ENCODE results near the gene MRPL39. TPM values are rescaled to one million over a fixed set of nuclear protein-coding genes. Genes with fewer than 3 reads are reported as not detected.
"Not testable (repeated sequence)": the region's sequence is repeated elsewhere in the genome, so short reads cannot be mapped to it uniquely, and the experiment has no call there.

MRPL39 gene
- total and polyA plus RNA-seq, 4 experiments from 2014 or later: 19.1 to 53.0 (median 29.8) TPM

GRCh38 chr21:25632296-25632695 lies 25.0 kb upstream of the MRPL39 start:
- Mint-ChIP-seq H3K27ac (no peak overlapping the region), H3K4me3 (no peak overlapping the region), H3K36me3 (no peaks in the 10 kb centered on the region), H3K27me3 (peaks cover 10 to 20% of the 10 kb centered on the region in 2 donors), H3K4me1 (no peaks in the 10 kb centered on the region), H3K9me3 (no peaks in the 10 kb centered on the region)
- Histone ChIP-seq H3K27ac (ENCODE audit: low read depth, low read length) (no peak overlapping the region), H3K4me3 (ENCODE audit: low read length in 2 of 2) (no peak overlapping the region), H3K36me3 (ENCODE audit: insufficient read depth, low read length) (no peaks in the 10 kb centered on the region), H3K4me1 (ENCODE audit: insufficient read depth, low read length) (no peaks in the 10 kb centered on the region), H3K27me3 (ENCODE audit: insufficient read depth, low read length) (peaks cover under 1% of the 10 kb centered on the region), H3K9me3 (ENCODE audit: control insufficient read depth in 1 of 2, low read length in 2 of 2) (no peaks in the 10 kb centered on the region)
- ChIA-PET CTCF (ENCODE audit: partially characterized antibody) (no interaction called here), POLR2A (ENCODE audit: partially characterized antibody) (no interaction called here)
- intact Hi-C loops (cut with micrococcal nuclease): no loop called here
- DNase-seq: no peak

GRCh38 chr21:25626757-25627156 lies 19.5 kb upstream of the MRPL39 start:
- Histone ChIP-seq H3K9me3 (ENCODE audit: control insufficient read depth in 1 of 2, low read length in 2 of 2) (no peaks in the 10 kb centered on the region), H3K27ac (ENCODE audit: low read depth, low read length) (no peak overlapping the region), H3K27me3 (ENCODE audit: insufficient read depth, low read length) (no peaks in the 10 kb centered on the region), H3K36me3 (ENCODE audit: insufficient read depth, low read length) (no peaks in the 10 kb centered on the region), H3K4me3 (ENCODE audit: low read length in 2 of 2) (no peak overlapping the region), H3K4me1 (ENCODE audit: insufficient read depth, low read length) (no peaks in the 10 kb centered on the region)
- ChIA-PET POLR2A (ENCODE audit: partially characterized antibody) (no interaction called here), CTCF (ENCODE audit: partially characterized antibody) (no interaction called here)
- H3K36me3 Mint-ChIP-seq: no peaks in the 10 kb centered on the region
- H3K9me3 Mint-ChIP-seq: no peaks in the 10 kb centered on the region
- peaks cover 0 to 2% of the 10 kb centered on the region in 2 donors for H3K27me3 Mint-ChIP-seq
- intact Hi-C loops (cut with micrococcal nuclease): no loop called here
- DNase-seq: no peak
- no peaks in the 10 kb centered on the region for H3K4me1 Mint-ChIP-seq
- H3K27ac Mint-ChIP-seq: no peak overlapping the region
- no peak overlapping the region for H3K4me3 Mint-ChIP-seq

GRCh38 chr21:25625776-25626555 lies 18.7 kb upstream of the MRPL39 start:
- H3K9me3 ChIP-seq (ENCODE audit: control insufficient read depth in 1 of 2, low read length in 2 of 2); H3K9me3 Mint-ChIP-seq; H3K4me3 Mint-ChIP-seq; H3K4me1 Mint-ChIP-seq; H3K27me3 Mint-ChIP-seq; H3K27me3 ChIP-seq (ENCODE audit: insufficient read depth, low read length); H3K36me3 Mint-ChIP-seq; intact Hi-C loops (cut with micrococcal nuclease); H3K27ac Mint-ChIP-seq; H3K4me3 ChIP-seq (ENCODE audit: low read length in 2 of 2); POLR2A ChIA-PET (ENCODE audit: partially characterized antibody); CTCF ChIA-PET (ENCODE audit: partially characterized antibody); H3K4me1 ChIP-seq (ENCODE audit: insufficient read depth, low read length); DNase-seq; H3K36me3 ChIP-seq (ENCODE audit: insufficient read depth, low read length); H3K27ac ChIP-seq (ENCODE audit: low read depth, low read length): not testable (repeated sequence)

- no peak overlapping the region for H3K4me3 Mint-ChIP-seq
- CTCF ChIA-PET (ENCODE audit: partially characterized antibody): no interaction called here
- no peak for DNase-seq
- POLR2A ChIA-PET (ENCODE audit: partially characterized antibody): no interaction called here
- H3K36me3 Mint-ChIP-seq: no peaks in the 10 kb centered on the region
- intact Hi-C loops (cut with micrococcal nuclease): no loop called here
- Histone ChIP-seq H3K4me1 (ENCODE audit: insufficient read depth, low read length) (no peaks in the 10 kb centered on the region), H3K27ac (ENCODE audit: low read depth, low read length) (no peak overlapping the region), H3K27me3 (ENCODE audit: insufficient read depth, low read length) (no peaks in the 10 kb centered on the region), H3K9me3 (ENCODE audit: control insufficient read depth in 1 of 2, low read length in 2 of 2) (no peaks in the 10 kb centered on the region), H3K4me3 (ENCODE audit: low read length in 2 of 2) (no peak overlapping the region), H3K36me3 (ENCODE audit: insufficient read depth, low read length) (no peaks in the 10 kb centered on the region)
- H3K9me3 Mint-ChIP-seq: no peaks in the 10 kb centered on the region
- H3K27me3 Mint-ChIP-seq: peaks cover 0 to 2% of the 10 kb centered on the region in 2 donors
- H3K4me1 Mint-ChIP-seq: no peaks in the 10 kb centered on the region
- no peak overlapping the region for H3K27ac Mint-ChIP-seq
Observed at GRCh38 chr21:25625036-25625435, 17.8 kb upstream of the MRPL39 start.

GRCh38 chr21:25624511-25624910 lies 17.2 kb upstream of the MRPL39 start:
- no peaks in the 10 kb centered on the region for H3K4me1 ChIP-seq (ENCODE audit: insufficient read depth, low read length)
- DNase-seq: no peak
- no peaks in the 10 kb centered on the region for H3K36me3 ChIP-seq (ENCODE audit: insufficient read depth, low read length)
- Mint-ChIP-seq H3K4me3 (no peak overlapping the region), H3K27me3 (peaks cover 0 to 2% of the 10 kb centered on the region in 2 donors), H3K9me3 (no peaks in the 10 kb centered on the region), H3K27ac (no peak overlapping the region), H3K4me1 (no peaks in the 10 kb centered on the region), H3K36me3 (no peaks in the 10 kb centered on the region)
- H3K27me3 ChIP-seq (ENCODE audit: insufficient read depth, low read length): no peaks in the 10 kb centered on the region
- no peak overlapping the region for H3K27ac ChIP-seq (ENCODE audit: low read depth, low read length)
- CTCF ChIA-PET (ENCODE audit: partially characterized antibody): no interaction called here
- intact Hi-C loops (cut with micrococcal nuclease): no loop called here
- H3K4me3 ChIP-seq (ENCODE audit: low read length in 2 of 2): no peak overlapping the region
- POLR2A ChIA-PET (ENCODE audit: partially characterized antibody): no interaction called here
- no peaks in the 10 kb centered on the region for H3K9me3 ChIP-seq (ENCODE audit: control insufficient read depth in 1 of 2, low read length in 2 of 2)

GRCh38 chr21:25619198-25619597 lies 11.9 kb upstream of the MRPL39 start:
- no peaks in the 10 kb centered on the region for H3K4me1 ChIP-seq (ENCODE audit: insufficient read depth, low read length)
- H3K27ac ChIP-seq (ENCODE audit: low read depth, low read length): no peak overlapping the region
- Mint-ChIP-seq H3K9me3 (no peaks in the 10 kb centered on the region), H3K27me3 (peaks cover 0 to 2% of the 10 kb centered on the region in 2 donors), H3K4me1 (no peaks in the 10 kb centered on the region), H3K27ac (no peak overlapping the region), H3K4me3 (no peak overlapping the region), H3K36me3 (no peaks in the 10 kb centered on the region)
- H3K4me3 ChIP-seq (ENCODE audit: low read length in 2 of 2): no peak overlapping the region
- H3K27me3 ChIP-seq (ENCODE audit: insufficient read depth, low read length): no peaks in the 10 kb centered on the region
- no peaks in the 10 kb centered on the region for H3K36me3 ChIP-seq (ENCODE audit: insufficient read depth, low read length)
- H3K9me3 ChIP-seq (ENCODE audit: control insufficient read depth in 1 of 2, low read length in 2 of 2): no peaks in the 10 kb centered on the region
- intact Hi-C loops (cut with micrococcal nuclease): no loop called here
- no peak for DNase-seq
- ChIA-PET POLR2A (ENCODE audit: partially characterized antibody) (no interaction called here), CTCF (ENCODE audit: partially characterized antibody) (interaction anchor here (3.7 kb wide), 1 partner anchor 11 kb away, joined by 16 read pairs; the partner anchor contains the start of gene MRPL39)

GRCh38 chr21:25615880-25616279 lies 8.6 kb upstream of the MRPL39 start:
- no peaks in the 10 kb centered on the region for H3K4me1 ChIP-seq (ENCODE audit: insufficient read depth, low read length)
- CTCF ChIA-PET (ENCODE audit: partially characterized antibody): interaction anchor here (1.3 to 3.7 kb wide), 2 partner anchors 8 to 10 kb away, joined by 3 to 16 read pairs; partner anchors contain the start of gene MRPL39
- H3K27me3 Mint-ChIP-seq: no peaks in the 10 kb centered on the region
- no peaks in the 10 kb centered on the region for H3K36me3 Mint-ChIP-seq
- H3K36me3 ChIP-seq (ENCODE audit: insufficient read depth, low read length): no peaks in the 10 kb centered on the region
- no peaks in the 10 kb centered on the region for H3K4me1 Mint-ChIP-seq
- intact Hi-C loops (cut with micrococcal nuclease): no loop called here
- no peak overlapping the region for H3K4me3 Mint-ChIP-seq
- POLR2A ChIA-PET (ENCODE audit: partially characterized antibody): no interaction called here
- no peak overlapping the region for H3K27ac ChIP-seq (ENCODE audit: low read depth, low read length)
- H3K27ac Mint-ChIP-seq: no peak overlapping the region
- H3K9me3 ChIP-seq (ENCODE audit: control insufficient read depth in 1 of 2, low read length in 2 of 2): no peaks in the 10 kb centered on the region
- no peak overlapping the region for H3K4me3 ChIP-seq (ENCODE audit: low read length in 2 of 2)
- H3K27me3 ChIP-seq (ENCODE audit: insufficient read depth, low read length): no peaks in the 10 kb centered on the region
- no peak for DNase-seq
- no peaks in the 10 kb centered on the region for H3K9me3 Mint-ChIP-seq
